Measurements from ENCODE around the gene PER3.

PER3 gene

DNA sequence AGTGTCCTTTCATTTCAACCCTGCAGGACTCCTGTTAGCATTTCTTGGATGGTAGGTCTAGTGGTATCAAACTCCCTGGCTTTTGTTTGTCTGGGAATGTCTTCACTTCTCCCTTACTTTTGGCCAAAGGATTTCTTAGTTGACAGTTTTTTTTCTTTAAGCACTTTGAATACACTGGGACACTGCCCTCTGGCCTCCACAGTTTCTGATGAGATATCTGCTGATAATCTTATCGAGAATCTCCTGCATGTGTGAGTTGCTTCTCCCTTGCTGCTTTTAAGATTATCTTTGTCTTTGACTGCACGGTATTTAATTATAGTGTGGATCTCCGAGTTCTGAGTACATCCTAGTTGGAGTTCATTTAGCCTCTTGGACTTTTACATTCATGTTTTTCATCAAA lies 55.4 kb downstream of the PER3 start:
- no peak for DNase-seq (ENCODE audit: low read depth)

DNA sequence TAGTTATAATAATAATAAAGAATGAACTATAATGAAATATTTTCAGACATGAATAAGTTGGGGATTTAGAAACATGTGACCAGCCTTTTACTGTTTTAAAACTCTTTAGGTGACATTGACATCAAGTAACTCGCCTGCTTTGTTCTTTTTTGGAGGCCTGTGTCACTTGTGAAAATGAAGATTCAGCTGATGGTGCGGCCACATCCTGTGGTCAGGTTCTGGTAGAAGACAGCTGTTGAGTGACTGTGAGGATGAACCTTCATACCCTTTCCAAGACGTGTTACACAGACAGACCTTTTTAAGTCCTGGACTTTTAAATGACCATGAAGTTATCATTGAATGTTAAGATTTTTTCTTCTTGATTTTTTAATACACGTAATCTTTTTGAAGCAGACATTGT lies 58.4 kb downstream of the PER3 start:
- DNase-seq (ENCODE audit: low read depth): no peak

GRCh38 chr1:7845761-7846160 lies 61.7 kb downstream of the PER3 start:
- no peak for DNase-seq (ENCODE audit: low read depth)

- DNase-seq (ENCODE audit: low read depth): no peak
These were observed 62.6 kb downstream of the PER3 start for GRCh38 chr1:7846656-7847055.

DNA sequence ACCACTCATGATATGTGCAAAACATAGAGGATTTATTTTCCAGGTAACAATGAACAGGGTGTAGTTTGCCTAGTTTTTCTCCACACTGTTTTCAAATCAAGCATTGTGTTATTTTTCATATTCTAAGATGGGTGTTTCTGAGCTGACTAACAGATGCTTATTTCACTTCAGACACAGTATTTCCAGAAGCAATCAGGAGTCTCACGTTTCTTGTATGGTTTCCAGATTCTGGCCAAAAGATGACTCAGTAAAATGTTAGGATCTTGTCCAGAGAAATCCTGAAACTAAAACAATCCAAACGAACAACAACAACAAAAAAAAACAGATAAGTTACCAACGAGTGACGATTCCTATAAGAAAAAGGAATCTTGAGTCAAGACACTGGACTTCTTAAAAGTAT lies 63.5 kb downstream of the PER3 start:
- no peak for DNase-seq (ENCODE audit: low read depth)

- DNase-seq (ENCODE audit: low read depth): no peak
These were observed 66.7 kb downstream of the PER3 start for GRCh38 chr1:7850786-7851185.

- DNase-seq (ENCODE audit: low read depth): no peak
These were observed 69.0 kb downstream of the PER3 start, which contains the start of gene UTS2 for GRCh38 chr1:7852804-7853683. UTS2 (minus strand) TSS chr1:7853065; CDS start chr1:7853003, 62 bp downstream.

GRCh38 chr1:7853684-7854026 lies 69.6 kb downstream of the PER3 start:
- DNase-seq (ENCODE audit: low read depth): no peak

DNA sequence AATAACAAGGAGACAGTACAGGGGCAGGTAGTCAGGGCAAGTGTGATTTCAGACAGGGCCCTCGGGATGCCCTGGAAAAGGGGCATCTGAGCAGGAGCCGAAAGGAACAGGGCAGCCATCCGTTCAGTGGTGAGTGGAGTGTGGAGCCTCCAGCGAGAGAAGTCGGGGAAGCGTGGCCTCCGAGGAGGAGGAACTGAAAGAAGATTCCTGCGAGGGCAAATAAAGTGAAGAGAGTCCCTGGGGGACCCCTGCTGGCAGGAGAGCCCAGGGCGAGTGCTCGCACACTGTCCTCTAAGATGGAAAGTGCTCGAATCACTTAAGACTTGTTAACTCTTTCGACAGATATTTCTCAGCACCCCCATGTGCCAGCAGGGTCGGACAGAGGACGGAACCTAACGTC lies 72.3 kb downstream of the PER3 start:
- no peak for DNase-seq (ENCODE audit: low read depth)

- no peak for DNase-seq (ENCODE audit: low read depth)
These were observed 72.9 kb downstream of the PER3 start for GRCh38 chr1:7857000-7857399.

DNA sequence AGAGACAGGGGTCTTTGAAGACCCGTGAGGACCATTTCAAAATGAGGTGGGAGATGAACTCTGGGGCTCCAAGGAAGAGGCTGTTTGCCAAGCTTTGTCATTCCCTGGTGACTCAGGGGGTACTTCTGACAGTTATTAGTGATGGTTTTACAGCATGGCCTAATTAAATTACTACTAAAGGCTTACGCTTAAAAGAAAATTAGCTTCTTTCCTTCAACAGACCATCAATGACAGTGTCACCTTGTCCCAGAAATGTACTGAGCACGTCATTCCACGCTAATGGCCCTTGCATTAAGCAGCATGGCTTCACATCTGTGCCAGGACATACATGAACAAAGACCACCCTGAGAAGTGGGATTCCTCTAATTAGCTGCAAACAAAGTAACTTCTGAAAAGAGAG lies 73.9 kb downstream of the PER3 start:
- no peak for DNase-seq (ENCODE audit: low read depth)

- no peak for DNase-seq (ENCODE audit: low read depth)
These were observed 75.3 kb downstream of the PER3 start for GRCh38 chr1:7859406-7859805.

DNA sequence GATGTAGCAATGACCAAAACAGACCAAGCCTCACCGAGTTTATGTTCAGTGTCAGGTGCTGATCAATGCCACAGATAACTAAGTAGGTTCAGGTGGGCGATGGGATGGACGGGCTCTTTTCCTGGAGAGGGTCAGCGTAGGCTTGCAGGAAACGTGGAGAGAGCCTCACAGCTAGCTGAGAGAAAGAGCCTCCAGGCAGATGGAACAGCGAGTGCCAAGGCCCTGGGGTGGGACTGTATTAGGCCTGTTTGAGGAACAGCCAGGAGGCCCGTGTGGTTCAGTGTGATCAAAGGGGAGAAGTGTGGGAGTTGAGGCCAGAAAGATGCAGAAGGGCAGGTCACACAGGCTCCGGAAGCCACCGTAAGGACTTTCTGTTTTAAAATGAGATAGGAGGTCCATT lies 76.0 kb downstream of the PER3 start:
- no peak for DNase-seq (ENCODE audit: low read depth)

DNA sequence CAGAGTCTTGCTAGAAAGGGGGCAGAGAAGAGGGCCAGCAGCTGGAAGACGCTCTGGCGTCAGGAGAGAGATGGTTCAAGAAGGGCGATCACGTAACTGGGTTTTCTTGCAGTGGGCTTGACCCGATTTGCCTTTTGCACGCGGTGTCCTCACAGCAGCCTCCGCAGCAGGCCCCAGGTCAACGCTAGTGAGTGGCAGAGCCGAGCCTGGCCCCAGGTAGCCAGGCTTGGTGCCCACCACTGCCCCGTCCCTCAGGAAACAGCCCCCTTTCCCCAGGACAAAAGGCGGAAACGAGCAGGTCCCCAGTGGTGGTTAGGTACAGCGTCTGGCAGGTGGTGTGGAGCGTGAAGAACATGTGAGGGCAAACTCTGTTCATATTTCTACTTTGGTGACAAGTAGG lies 77.4 kb downstream of the PER3 start:
- DNase-seq (ENCODE audit: low read depth): no peak

DNA sequence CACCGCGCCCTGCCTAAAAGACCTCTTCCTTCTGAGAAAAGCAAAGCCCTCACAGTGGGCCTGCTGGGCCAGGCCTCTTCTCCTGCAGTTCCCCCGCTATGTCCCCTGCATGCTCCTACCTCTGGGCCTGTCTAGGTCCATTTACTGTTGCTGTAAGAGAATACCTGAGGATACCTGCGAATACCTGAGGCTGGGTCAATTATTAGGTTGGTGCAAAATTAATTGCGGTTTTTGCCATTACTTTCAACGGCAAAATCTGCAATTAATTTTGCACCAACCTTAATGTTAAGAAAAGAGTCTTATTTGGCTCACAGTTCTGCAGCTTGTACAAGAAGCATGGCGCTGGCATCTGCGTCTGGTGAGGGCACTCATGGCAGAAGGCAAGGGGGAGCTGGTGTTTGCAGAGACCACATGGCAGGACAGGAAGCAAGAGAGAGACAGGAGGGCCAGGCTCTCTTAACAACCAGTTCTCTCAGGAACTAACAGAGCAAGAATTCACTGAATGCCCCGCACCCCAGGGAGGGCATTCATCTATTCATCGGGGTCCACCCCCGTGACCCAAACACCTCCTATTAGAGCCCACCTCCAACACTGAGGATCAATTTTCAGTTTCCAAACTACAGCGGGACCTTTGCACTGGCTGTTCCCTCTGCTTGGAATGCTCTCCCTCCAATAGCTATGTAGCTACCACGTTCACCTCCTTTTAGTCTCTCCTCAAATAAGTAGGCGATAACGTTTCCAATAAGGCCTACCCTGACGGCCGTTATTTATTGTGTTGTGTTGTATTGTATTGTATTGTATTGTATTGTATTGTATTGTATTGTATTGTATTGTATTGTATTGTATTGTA lies 78.3 kb downstream of the PER3 start:
- no peak for DNase-seq (ENCODE audit: low read depth)

DNA sequence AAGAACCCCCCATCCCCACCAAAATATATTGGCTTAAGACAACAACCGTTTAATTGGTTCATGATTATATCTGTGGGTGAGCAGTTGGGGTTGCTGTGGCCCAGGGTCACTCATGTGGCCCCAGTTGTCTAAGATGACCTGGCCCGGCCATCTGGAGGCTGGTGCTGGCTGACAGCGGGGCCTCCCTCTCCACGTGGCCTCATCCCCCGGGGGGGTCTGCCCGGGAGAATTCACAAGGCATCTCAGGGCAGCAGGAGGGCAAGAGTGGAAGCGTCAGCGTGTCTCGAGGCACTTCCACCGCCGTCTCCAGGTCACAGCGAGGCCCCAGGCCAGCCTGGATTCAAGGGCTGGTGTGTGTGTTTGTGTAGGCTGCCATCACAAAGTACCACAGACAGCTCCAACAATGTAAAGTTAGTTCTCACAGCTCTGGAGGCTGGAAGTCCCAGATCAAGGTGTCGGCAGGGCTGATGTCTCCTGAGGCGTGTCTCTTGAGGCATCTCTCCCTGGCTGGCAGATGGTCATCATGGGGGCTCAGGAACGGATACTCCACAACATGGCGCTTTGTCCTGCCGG lies 79.8 kb downstream of the PER3 start:
- no peak for DNase-seq (ENCODE audit: low read depth)

DNA sequence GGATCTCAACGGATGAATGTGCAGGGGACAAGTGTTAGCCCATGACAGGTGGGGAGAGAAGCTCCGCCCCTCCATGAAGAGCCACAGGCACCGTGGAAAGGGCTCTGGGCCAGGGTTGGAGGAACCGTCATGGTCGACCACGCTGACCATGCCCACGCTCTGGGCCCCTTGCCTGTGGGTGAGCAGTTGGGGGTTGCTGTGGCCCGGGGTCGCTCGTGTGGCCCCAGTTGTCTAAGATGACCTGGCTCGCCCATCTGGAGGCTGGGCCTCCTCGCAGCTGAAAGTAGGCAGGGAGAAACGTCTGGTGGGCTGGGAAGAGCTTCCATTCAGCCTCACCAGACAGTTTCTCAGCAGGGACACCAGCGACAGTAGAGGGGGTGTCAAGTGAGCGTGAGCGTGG lies 81.9 kb downstream of the PER3 start:
- DNase-seq (ENCODE audit: low read depth): no peak

GRCh38 chr1:7868070-7868780 lies 84.1 kb downstream of the PER3 start:
- DNase-seq (ENCODE audit: low read depth): no peak

DNA sequence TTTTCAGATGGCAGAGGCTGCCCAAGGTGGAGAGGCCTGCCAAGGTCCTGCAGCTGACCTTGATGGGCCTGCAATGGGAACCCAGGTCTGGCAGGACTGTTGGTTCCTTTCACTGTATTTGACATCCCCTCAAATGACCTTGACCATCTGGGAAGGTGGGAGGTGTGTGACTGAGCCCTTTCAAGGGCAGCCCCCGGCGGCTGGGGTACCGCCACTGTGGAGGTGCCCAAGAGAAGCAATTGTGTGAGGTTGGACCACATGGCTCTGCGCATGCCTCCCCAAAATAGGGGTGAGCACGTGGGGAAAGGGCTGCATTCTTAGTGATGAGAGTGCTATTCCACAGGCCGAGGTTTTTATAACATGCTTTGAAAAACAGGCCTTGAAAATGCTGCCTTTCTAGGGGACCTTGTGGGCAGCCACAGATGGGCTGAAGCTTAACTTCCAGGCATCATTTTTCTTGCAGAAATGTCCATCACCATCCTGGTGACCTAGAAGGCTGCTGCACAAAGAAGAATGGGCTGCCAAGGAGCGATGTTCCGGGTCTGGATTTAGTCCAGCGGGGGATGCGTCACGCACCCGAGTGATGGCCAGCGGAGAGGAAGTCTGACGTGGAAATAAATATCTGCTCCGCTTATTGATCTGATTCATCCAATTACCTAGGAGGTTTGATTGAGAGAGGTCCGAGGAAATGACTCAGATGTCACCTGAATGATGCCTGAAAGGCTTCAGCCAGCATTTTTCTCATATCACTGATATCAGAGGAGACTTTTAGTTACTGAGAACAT lies 85.2 kb downstream of the PER3 start:
- DNase-seq (ENCODE audit: low read depth): no peak

GRCh38 chr1:7871136-7871535 lies 87.0 kb downstream of the PER3 start:
- no peak for DNase-seq (ENCODE audit: low read depth)

All from stimulated activated CD4-positive, alpha-beta T cell treated with anti-CD3 and anti-CD28 coated beads, Interleukin-2, amount 100 ng/mL, for 4 hours (primary cell).